ENCODE measurements around the gene RCOR1. TPM values are rescaled to one million over a fixed set of nuclear protein-coding genes. Genes with fewer than 3 reads are reported as not detected.

The RCOR1 gene
- total RNA-seq, 1 donor from 2014 or later: 43.6 TPM

DNA sequence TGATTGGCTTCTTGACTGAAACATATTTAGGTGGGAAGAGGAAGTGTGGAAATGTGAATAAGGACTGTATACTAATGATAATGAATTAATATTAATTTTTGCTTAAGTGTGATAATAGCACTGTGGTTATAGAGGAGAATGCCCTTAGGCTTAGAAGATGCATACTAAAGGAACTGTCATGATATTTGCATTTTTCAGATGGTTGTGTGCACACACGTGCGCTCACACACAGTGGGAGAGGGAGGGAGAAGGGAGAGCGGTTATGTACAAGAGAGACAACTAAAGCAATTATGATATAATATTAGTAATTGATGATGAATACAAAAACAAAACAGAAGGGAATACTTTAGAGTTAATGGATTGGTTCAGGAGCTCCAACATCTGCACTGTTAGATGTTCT lies 54.2 kb downstream of the RCOR1 start:
- ATAC-seq (no peak), DNase-seq (no peak)
- Histone ChIP-seq H3K27me3 (no peaks in the 10 kb centered on the region), H3K27ac (no peak overlapping the region), H3K4me1 (peaks cover 24% of the 10 kb centered on the region), H3K36me3 (no peaks in the 10 kb centered on the region), H3K4me3 (no peak overlapping the region), H3K9me3 (no peaks in the 10 kb centered on the region)
- intact Hi-C loops (cut with DNase I): no loop called here
- TF ChIP-seq, protein P1, sequence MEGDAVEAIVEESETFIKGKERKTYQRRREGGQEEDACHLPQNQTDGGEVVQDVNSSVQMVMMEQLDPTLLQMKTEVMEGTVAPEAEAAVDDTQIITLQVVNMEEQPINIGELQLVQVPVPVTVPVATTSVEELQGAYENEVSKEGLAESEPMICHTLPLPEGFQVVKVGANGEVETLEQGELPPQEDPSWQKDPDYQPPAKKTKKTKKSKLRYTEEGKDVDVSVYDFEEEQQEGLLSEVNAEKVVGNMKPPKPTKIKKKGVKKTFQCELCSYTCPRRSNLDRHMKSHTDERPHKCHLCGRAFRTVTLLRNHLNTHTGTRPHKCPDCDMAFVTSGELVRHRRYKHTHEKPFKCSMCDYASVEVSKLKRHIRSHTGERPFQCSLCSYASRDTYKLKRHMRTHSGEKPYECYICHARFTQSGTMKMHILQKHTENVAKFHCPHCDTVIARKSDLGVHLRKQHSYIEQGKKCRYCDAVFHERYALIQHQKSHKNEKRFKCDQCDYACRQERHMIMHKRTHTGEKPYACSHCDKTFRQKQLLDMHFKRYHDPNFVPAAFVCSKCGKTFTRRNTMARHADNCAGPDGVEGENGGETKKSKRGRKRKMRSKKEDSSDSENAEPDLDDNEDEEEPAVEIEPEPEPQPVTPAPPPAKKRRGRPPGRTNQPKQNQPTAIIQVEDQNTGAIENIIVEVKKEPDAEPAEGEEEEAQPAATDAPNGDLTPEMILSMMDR (IDR thresholded peaks at IDR 0.05): no peak

DNA sequence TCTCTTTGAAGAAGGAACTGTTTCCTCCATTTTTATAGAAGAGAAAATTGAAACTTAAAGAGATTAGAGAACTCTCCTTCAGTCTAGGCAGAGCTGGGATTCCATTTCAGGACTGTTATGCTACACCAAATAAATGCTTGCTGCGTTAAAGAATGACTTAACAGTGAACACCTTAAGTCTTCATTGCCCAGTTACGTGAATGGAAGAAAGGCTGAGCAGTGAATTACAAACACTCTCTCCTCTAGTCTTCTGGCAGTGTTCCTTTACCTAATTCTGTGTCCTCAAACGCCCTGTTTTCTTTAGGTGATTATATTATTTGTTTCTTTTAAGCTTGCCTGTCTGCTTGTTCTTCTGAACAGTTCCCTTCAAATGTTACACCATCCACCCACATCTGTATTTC lies 59.7 kb downstream of the RCOR1 start:
- TF ChIP-seq, protein P1 (IDR thresholded peaks at IDR 0.05): no peak
- ATAC-seq (no peak), DNase-seq (no peak)
- intact Hi-C loops (cut with DNase I): no loop called here
- no peaks in the 10 kb centered on the region for H3K27me3 ChIP-seq
- no peaks in the 10 kb centered on the region for H3K36me3 ChIP-seq
- H3K4me1 ChIP-seq: peaks cover 20% of the 10 kb centered on the region
- H3K27ac ChIP-seq: no peak overlapping the region
- H3K4me3 ChIP-seq: no peak overlapping the region
- no peaks in the 10 kb centered on the region for H3K9me3 ChIP-seq

DNA sequence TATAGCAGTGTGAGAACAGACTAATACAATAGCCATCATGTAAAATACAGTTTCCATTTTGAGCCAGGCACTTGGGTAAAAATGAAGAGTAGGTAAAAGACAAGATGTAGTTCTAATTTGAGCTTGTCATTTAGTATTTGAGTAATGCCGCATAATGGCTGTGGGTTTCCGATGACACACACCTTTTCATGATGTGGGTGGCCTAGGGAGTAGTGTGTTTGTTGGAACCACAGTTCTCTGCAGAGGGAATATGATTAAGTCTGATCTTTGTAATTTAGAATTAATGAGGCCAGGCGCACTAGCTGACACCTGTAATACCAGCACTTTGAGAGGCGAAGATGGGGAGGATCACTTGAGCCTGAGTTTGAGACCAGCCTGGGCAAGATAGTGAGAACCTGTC lies 61.8 kb downstream of the RCOR1 start:
- Histone ChIP-seq H3K27me3 (no peaks in the 10 kb centered on the region), H3K9me3 (no peaks in the 10 kb centered on the region), H3K4me3 (no peak overlapping the region), H3K4me1 (peaks cover 20% of the 10 kb centered on the region), H3K27ac (no peak overlapping the region), H3K36me3 (no peaks in the 10 kb centered on the region)
- no peak for ATAC-seq
- DNase-seq: no peak
- intact Hi-C loops (cut with DNase I): no loop called here
- TF ChIP-seq, protein P1 (IDR thresholded peaks at IDR 0.05): no peak

DNA sequence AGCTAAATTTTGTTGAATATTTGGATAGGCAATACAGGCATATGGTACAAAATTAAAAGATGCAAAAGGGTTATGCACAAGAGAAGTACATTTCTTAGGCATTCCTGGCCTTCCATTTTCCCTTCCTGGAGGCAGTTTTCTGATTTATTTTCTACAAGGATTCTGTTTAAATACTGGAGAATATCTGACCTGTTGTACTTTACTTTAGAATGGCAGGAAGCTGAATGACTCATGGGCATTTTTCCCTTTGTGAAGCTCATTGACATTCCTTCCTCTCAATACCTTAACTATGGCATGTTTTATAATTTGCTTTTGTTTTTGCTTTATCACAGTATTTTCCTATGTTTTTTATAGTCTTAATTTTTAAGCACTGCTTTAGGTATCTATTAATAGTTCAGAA lies 62.7 kb downstream of the RCOR1 start:
- Histone ChIP-seq H3K27ac (no peak overlapping the region), H3K27me3 (no peaks in the 10 kb centered on the region), H3K4me3 (no peak overlapping the region), H3K4me1 (peaks cover 20% of the 10 kb centered on the region), H3K9me3 (no peaks in the 10 kb centered on the region), H3K36me3 (no peaks in the 10 kb centered on the region)
- intact Hi-C loops (cut with DNase I): no loop called here
- TF ChIP-seq, protein P1 (IDR thresholded peaks at IDR 0.05): no peak
- ATAC-seq (no peak), DNase-seq (no peak)

DNA sequence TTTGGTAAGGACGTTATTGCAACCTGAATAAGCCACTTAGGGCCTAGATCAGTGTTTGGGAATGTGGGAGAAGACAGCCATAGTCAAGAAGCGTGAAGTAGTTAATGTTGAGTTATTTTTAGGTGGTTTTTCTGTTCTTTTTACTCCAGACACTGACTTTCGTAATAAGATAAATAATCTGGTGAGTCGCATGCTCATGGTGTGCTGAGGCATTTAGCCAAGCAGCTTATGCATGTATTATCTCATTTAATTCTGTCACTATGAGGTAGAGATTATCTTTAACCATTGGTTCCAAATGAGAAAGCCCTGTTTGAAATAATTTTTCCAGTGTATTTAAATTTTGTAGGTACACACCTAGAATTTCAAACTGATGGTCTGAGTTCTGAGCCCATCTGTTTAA lies 67.3 kb downstream of the RCOR1 start:
- intact Hi-C loops (cut with DNase I): no loop called here
- ATAC-seq: no peak

More for the DNA sequence above, 67.3 kb downstream of the RCOR1 start:
- Histone ChIP-seq H3K27ac (no peak overlapping the region), H3K27me3 (no peaks in the 10 kb centered on the region), H3K9me3 (no peaks in the 10 kb centered on the region), H3K36me3 (no peaks in the 10 kb centered on the region), H3K4me1 (peaks cover 10% of the 10 kb centered on the region), H3K4me3 (no peak overlapping the region)
- DNase-seq: no peak
- TF ChIP-seq, protein P1 (IDR thresholded peaks at IDR 0.05): no peak

Measured in upper lobe of right lung (tissue), 1 donor.